Measurements from ENCODE around the gene ACOT7.

- TF ChIP-seq ATF1 (CRISPR knock-in tag; IDR thresholded peaks at IDR 0.05) (no peak), CTCF (IDR thresholded peaks at IDR 0.05) (peak; percentile 94), CREB1 (CRISPR knock-in tag; IDR thresholded peaks at IDR 0.05) (no peak), SP1 (CRISPR knock-in tag; conservative IDR thresholded peaks at IDR 0.05) (0 out of 2 replicates have a peak, but pooled peaks have one; percentile 30), MYBL2 (CRISPR knock-in tag; IDR thresholded peaks at IDR 0.05) (no peak), ELF4 (CRISPR knock-in tag; IDR thresholded peaks at IDR 0.05; ENCODE audit: low read depth) (no peak), MXD4 (CRISPR knock-in tag; IDR thresholded peaks at IDR 0.05; ENCODE audit: borderline replicate concordance) (no peak), NFYB (CRISPR knock-in tag; conservative IDR thresholded peaks at IDR 0.05; ENCODE audit: low read depth) (no peak), SMAD4 (CRISPR knock-in tag; IDR thresholded peaks at IDR 0.05) (no peak)
- TF ChIP-seq, protein P1, sequence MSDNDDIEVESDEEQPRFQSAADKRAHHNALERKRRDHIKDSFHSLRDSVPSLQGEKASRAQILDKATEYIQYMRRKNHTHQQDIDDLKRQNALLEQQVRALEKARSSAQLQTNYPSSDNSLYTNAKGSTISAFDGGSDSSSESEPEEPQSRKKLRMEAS (CRISPR knock-in tag; IDR thresholded peaks at IDR 0.05): no peak
Observed at GRCh38 chr1:6343506-6344405, 49.8 kb downstream of the ACOT7 start.
